Measurements from ENCODE around the gene SYS1.
A peak's percentile ranks its signal among the peaks of the same experiment; 100 is the strongest.

The SYS1 gene

DNA sequence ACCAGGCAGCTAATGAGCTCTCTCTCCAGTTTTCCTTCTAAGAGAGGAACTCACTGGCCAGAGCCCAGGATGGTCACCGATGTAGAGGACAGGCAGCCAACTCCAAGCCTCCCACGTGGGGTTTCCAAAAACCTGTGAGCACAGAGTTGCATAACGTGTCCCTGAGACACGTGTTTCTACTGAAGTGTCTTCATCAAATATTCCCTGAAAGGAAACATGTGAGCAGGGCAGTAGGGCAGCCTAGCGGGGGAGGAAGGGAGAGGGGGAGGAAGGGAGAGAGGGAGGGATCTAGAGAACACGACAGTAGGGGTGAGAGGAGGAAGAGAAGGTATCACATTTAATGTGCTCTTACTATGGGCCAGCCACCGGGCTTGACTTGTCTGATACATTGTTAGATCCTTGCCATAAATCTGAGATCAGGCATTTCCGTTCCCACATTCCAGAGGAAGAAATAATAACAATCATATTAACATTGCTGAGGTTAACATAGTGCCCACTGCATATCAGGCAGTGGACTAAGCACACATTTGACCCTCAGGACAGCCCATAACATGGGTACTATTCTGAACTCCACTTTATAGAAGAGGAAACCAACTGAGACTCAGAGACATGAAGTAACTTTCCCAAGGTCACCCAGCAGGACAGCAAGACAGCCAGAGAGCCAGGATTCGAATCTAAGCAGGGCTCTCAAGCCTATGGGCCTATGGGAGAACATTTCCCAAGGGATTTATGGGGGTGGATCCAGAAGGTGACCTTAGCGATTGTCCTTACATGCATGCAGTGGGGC lies 4.5 kb upstream of the SYS1 start:
- peak; percentile 64 for DNase-seq

DNA sequence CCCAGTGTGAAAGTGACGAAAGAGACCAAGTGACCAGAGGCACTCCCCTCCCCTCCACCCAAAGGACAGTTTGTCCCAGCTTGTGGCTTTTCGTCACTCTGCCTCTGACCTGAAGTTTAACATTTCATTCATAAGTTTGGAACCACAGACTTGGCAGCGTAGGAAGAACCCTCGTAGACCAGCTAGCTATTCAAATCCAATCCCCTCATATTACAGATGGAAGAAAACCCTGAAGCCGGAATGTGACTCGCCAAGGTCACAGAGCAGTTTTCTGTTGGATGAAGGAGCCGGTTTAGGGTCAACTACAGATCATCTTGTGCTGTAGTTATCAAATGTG lies 3.9 kb upstream of the SYS1 start:
- peak; percentile 45 for DNase-seq

DNA sequence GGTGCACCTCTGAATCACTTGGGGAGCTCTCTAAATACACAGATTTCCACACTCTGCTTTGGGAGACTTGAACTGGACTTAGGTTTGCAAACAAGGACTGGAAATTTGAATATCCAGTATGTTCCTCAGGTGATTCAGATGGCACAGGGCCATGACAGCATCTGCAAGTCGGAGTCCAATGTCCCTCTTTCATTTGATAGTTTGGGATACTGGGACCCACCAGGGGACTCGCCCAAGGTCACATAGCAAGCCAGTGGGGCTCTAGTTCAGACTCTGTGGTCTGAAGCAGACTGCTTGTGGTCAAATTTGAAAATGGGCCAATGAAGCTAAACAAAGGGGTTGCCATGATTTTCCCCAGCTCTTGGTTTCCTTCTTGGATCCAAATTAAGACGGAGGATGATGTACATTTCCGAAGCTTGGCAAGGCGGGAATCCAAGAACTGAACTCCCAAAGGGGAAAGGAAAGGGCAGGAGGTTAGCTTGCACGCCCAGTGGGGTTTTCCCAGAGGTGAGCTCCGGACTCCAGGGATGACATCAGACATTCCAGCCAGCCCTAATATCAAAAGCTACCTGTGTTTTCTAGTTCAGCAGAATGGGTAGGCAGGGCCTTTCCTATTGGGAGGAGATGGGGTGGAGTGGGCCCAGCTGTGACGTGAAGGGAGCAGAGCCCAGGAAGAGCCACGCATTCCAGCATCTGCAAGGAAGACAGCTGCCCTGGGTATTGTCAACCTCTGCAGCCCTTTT lies 3.4 kb upstream of the SYS1 start:
- DNase-seq: no peak

DNA sequence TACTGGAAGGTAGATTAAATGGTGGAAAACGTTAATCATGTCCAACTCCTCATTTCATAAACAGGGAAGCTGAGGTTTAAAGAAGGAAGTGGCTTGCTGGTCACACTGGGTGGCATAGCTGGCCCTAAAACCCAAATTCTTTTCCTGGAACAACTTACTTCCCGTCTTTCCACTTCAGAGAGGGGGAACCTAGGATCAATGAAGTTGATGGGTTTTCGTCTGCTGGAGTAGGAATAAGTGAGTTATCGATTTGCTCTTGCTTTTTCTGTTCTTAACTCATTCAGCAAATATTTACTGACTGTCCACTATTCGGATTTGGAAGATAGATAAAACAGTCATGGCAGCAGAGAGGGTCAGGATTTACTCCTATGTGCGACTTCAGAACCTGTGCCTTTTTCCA lies 1.2 kb upstream of the SYS1 start:
- DNase-seq: no peak

- no peak for DNase-seq
Observed at GRCh38 chr20:45363611-45364492, 896 bp downstream of the SYS1 start.

DNA sequence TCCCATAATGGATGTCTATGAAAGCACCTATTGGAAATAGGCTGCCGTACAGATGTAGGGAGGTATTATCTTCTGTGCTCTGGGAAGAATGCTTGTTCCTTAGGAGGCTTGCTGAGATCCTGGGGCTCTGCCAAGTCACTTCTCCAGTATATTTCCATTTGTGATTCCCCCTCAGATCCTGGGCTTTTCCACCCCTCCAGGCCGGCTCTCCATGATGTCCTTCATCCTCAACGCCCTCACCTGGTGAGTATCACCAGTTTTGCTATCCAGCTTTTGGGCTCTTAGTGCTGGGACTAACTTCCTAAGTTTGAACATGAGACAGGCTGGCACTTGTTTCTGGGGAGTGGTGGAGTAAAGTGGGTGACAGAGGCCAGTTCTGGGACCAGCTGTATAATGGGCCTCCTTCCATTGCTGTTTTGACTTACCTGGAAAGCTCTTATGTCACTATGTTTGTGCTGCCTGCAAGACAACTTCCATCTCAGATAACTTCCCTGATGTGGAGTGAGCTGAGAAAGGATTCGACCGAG lies 2.6 kb downstream of the SYS1 start:
- DNase-seq: no peak

DNA sequence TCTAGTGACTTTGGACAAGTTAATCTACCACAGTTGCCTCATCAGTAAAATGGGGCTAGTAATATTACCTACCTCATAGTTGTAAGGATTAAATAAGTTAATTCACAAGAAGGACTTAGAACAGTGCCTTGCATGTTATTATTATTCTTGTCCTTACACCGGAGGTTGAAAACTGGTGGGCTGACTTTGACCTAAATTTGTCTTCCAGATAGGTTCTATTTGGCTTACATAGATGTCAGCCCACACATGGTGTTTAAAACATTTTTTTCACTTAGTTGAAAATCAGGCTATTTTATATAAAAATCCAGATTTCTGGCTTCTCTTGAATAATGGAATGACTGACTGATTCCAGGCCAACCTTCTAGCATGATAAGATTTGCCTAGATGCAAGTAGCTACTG lies 3.2 kb downstream of the SYS1 start:
- DNase-seq: no peak

GRCh38 chr20:45366631-45367030 lies 3.7 kb downstream of the SYS1 start:
- no peak for DNase-seq

DNA sequence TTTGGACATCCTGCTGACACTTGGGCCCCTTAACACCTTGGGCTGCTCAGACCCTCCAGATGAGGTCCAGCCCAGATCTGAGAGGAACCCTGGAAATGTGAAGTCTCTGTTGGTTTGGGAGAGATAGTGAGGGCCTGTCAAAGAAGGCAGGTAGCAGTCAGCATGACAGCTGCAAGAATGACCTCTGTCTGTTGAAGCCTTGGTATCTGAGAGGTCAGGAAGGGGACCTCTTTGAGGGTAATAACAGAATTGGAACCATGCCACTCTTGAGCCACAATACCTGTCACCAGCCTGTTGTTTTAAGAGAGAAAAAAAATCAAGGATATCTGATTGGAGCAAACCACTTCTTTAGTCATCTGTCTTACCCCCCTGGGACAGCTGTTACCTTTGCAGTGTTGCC lies 4.2 kb downstream of the SYS1 start:
- DNase-seq: no peak

- no peak for DNase-seq
Observed at GRCh38 chr20:45368221-45368980, 5.4 kb downstream of the SYS1 start.

- DNase-seq: no peak
Observed at GRCh38 chr20:45370571-45371160, 7.7 kb downstream of the SYS1 start.

DNA sequence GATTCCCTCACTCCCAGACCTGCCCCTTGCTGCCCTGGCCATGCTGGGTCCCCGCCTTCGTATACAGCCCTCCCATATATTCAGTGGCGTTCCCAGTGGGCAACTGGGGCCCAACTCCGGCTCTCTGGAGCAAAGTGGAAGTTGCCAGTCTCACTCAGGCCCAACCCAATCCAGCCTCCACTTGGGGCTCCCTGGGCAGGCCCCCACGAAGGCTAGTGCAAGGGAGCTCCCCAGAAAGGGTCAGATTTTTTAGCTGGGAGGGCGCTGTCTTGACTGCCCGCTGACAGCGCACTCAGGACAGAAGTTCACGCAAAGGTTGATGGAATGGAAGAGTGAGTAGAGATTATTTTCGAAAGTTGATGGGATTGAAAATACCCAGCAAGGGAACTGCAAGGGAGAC lies 9.3 kb downstream of the SYS1 start:
- no peak for DNase-seq

- no peak for DNase-seq
Observed at GRCh38 chr20:45372646-45373352, 9.8 kb downstream of the SYS1 start.

DNA sequence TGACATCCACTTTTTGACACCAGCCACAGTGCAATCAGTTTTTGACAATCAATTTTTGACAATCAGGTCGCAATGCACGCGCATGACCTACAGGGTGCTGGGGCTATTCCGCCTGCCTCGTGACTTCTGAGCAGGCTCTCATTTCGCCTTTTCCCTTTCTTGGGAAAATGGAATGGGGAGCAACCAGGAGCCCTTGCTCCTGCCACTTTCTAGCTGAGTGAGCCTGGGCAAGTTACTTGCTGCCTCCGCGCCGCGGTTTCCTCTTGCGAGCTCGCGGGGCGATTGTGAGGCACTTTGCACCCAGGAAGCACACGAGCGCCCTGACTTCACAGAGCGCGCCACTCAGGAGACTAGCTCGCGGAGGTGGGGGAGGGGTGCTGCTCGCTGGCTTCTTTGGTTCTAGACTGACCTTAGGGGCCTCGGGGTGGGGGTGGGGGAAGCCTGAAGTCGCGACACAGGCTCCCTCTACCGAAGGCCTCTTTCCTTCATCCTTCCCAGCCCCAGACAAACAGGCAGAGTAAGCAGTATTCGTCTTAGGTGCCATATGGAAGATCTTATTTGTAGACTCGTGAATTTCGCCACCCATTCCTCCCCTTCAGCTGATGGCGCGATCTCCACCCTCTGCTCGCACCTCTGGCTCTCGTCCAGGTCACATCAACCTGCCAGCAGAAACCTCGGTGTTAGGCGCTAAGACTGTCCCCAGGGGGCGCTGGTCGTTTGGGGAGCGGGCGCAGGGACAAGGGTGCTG lies 10.6 kb downstream of the SYS1 start:
- peak; percentile 73 for DNase-seq

GRCh38 chr20:45374101-45374467 lies 11.1 kb downstream of the SYS1 start:
- DNase-seq: no peak

GRCh38 chr20:45374966-45375365 lies 12.0 kb downstream of the SYS1 start:
- DNase-seq: no peak

DNA sequence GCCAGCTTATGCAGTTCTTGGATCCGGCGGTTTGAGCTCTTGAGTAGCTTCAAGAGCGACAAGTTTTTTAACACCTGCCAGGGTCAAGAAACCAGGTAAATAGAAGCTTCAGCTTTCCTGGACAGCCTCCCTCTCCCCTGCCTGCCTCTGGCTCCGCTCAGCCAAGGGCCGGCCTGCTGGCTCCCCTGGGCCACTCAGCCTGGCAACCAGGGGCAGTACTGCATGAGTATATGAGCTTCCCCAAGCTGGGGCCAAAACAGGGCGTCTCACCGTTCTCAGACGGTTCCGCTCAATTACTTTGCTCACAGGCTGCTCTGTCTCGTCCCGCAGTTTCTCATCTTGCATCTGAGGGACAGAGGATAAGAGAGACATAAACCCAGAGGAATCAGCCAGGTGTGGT lies 14.3 kb downstream of the SYS1 start:
- DNase-seq: no peak

GRCh38 chr20:45378191-45378590 lies 15.2 kb downstream of the SYS1 start, which contains the start of gene TP53TG5:
TP53TG5 (minus strand) TSS chr20:45378325; CDS start chr20:45378236, 89 bp downstream.
- DNase-seq: no peak

GRCh38 chr20:45387274-45387673 lies 24.3 kb downstream of the SYS1 start:
- DNase-seq: no peak

- DNase-seq: no peak
Observed at GRCh38 chr20:45390931-45391330, 28.0 kb downstream of the SYS1 start.

GRCh38 chr20:45391559-45391958 lies 28.6 kb downstream of the SYS1 start:
- DNase-seq: no peak

Measured in right hindlimb (tissue), 1 donor.